ENCODE measurements around the gene TMSB4Y. TPM values are rescaled to one million over a fixed set of nuclear protein-coding genes. Genes with fewer than 3 reads are reported as not detected.
A peak's percentile ranks its signal among the peaks of the same experiment; 100 is the strongest.

The TMSB4Y gene
- total RNA-seq, 1 donor from 2014 or later: 1.6 TPM

DNA sequence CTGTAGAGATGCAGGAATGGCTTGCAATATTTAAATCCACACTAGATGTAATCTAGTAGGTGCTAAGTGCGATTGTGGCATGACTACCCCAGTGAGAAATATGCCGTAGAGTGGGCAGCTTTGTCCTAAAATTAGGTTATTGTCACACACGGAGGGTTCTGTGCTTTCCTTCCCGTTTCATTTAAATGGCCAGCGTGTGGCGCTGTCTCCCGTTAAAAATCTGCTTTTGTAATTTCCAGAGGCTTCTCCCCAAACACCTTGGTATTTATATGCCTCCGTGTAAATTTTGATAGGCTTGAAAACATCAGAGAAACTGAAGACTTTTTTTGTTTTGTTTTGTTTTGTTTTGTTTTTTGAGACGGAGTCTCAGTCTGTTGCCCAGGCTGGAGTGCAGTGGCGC lies 34.9 kb downstream of the TMSB4Y start:
- no peak overlapping the region for H3K4me3 Mint-ChIP-seq (ENCODE audit: unreplicated experiment)
- Histone ChIP-seq H4K20me1 (ENCODE audit: insufficient read depth, low read length) (no peaks in the 10 kb centered on the region), H3K9ac (ENCODE audit: low read length) (no peak overlapping the region), H3K4me2 (ENCODE audit: low read length) (no peak overlapping the region), H3K4me1 (ENCODE audit: insufficient read depth, low read length) (no peaks in the 10 kb centered on the region), H3K9me3 (ENCODE audit: insufficient read depth, low read depth, low read length) (no peaks in the 10 kb centered on the region), H2AFZ (ENCODE audit: low read depth, low read length) (no peak overlapping the region), H3K36me3 (ENCODE audit: insufficient read depth, low read length) (no peaks in the 10 kb centered on the region), H3K27ac (ENCODE audit: low read depth, low read length) (no peak overlapping the region), H3K27me3 (ENCODE audit: insufficient read depth, low read length) (no peaks in the 10 kb centered on the region), H3K79me2 (ENCODE audit: insufficient read depth, low read length) (no peaks in the 10 kb centered on the region), H3K4me3 (ENCODE audit: insufficient read depth, low read depth, low read length) (no peak overlapping the region)
- TF ChIP-seq EZH2 (IDR thresholded peaks at IDR 0.05; ENCODE audit: insufficient read depth, low read length): no peak
- TF ChIP-seq CTCF (IDR thresholded peaks at IDR 0.05; ENCODE audit: insufficient read depth, low read depth, low read length): peak; percentile 33
- H3K4me1 Mint-ChIP-seq (ENCODE audit: low read depth, unreplicated experiment): no peaks in the 10 kb centered on the region
- FAIRE-seq (no peak), DNase-seq (ENCODE audit: low read depth) (no peak)
- no peaks in the 10 kb centered on the region for H3K27me3 Mint-ChIP-seq (ENCODE audit: low read depth, unreplicated experiment)
- no peaks in the 10 kb centered on the region for H3K9me3 Mint-ChIP-seq (ENCODE audit: unreplicated experiment)
- H3K27ac Mint-ChIP-seq (ENCODE audit: unreplicated experiment): no peak overlapping the region
- no peaks in the 10 kb centered on the region for H3K36me3 Mint-ChIP-seq (ENCODE audit: low read depth, unreplicated experiment)

- peak overlapping the region; percentile 55 for H3K4me2 ChIP-seq (ENCODE audit: low read length)
- no peaks in the 10 kb centered on the region for H3K36me3 ChIP-seq (ENCODE audit: insufficient read depth, low read length)
- no peak overlapping the region for H2AFZ ChIP-seq (ENCODE audit: low read depth, low read length)
- no peaks in the 10 kb centered on the region for H3K79me2 ChIP-seq (ENCODE audit: insufficient read depth, low read length)
- Mint-ChIP-seq H3K27me3 (ENCODE audit: low read depth, unreplicated experiment) (peaks cover 7% of the 10 kb centered on the region), H3K9me3 (ENCODE audit: unreplicated experiment) (no peaks in the 10 kb centered on the region), H3K4me3 (ENCODE audit: unreplicated experiment) (peak overlapping the region; percentile 76), H3K4me1 (ENCODE audit: low read depth, unreplicated experiment) (peaks cover 3% of the 10 kb centered on the region), H3K27ac (ENCODE audit: unreplicated experiment) (no peak overlapping the region), H3K36me3 (ENCODE audit: low read depth, unreplicated experiment) (no peaks in the 10 kb centered on the region)
- H3K9ac ChIP-seq (ENCODE audit: low read length): no peak overlapping the region
- no peaks in the 10 kb centered on the region for H3K9me3 ChIP-seq (ENCODE audit: insufficient read depth, low read depth, low read length)
- no peak overlapping the region for H3K4me3 ChIP-seq (ENCODE audit: insufficient read depth, low read depth, low read length)
- DNase-seq (ENCODE audit: low read depth) (no peak), FAIRE-seq (no peak)
- H4K20me1 ChIP-seq (ENCODE audit: insufficient read depth, low read length): no peaks in the 10 kb centered on the region
- no peaks in the 10 kb centered on the region for H3K27me3 ChIP-seq (ENCODE audit: insufficient read depth, low read length)
- TF ChIP-seq CTCF (IDR thresholded peaks at IDR 0.05; ENCODE audit: insufficient read depth, low read depth, low read length): no peak
- TF ChIP-seq EZH2 (IDR thresholded peaks at IDR 0.05; ENCODE audit: insufficient read depth, low read length): no peak
- H3K4me1 ChIP-seq (ENCODE audit: insufficient read depth, low read length): no peaks in the 10 kb centered on the region
- H3K27ac ChIP-seq (ENCODE audit: low read depth, low read length): no peak overlapping the region
Observed at GRCh38 chrY:13751289-13752071, 47.8 kb downstream of the TMSB4Y start.

DNA sequence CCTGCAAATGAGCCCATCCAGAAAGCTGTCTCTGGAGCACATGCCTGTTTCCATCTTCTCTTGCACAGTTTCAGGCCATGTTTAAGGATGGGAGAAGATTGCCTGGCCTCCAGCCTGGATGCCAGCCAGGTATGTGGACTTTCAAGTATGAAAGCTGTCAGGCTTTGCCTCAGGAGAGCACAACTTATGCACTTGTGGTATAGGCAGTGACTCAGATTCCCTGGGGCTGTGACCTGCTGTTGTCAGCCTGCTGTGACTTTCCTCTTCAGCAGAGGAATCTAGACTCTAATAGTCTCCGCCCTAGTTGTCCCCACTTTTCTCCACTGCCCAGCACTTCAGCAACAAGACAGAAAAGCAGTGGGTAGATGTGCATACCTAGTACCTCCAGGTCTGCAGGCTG lies 51.0 kb downstream of the TMSB4Y start:
- H3K4me2 ChIP-seq (ENCODE audit: low read length): no peak overlapping the region
- peaks cover 7% of the 10 kb centered on the region for H3K27me3 Mint-ChIP-seq (ENCODE audit: low read depth, unreplicated experiment)
- no peak for FAIRE-seq
- no peaks in the 10 kb centered on the region for H3K36me3 ChIP-seq (ENCODE audit: insufficient read depth, low read length)
- H3K9me3 ChIP-seq (ENCODE audit: insufficient read depth, low read depth, low read length): no peaks in the 10 kb centered on the region
- no peak for TF ChIP-seq EZH2 (IDR thresholded peaks at IDR 0.05; ENCODE audit: insufficient read depth, low read length)
- no peak for TF ChIP-seq CTCF (IDR thresholded peaks at IDR 0.05; ENCODE audit: insufficient read depth, low read depth, low read length)
- DNase-seq (ENCODE audit: low read depth): no peak
- no peaks in the 10 kb centered on the region for H3K27me3 ChIP-seq (ENCODE audit: insufficient read depth, low read length)
- no peak overlapping the region for H2AFZ ChIP-seq (ENCODE audit: low read depth, low read length)
- no peaks in the 10 kb centered on the region for H4K20me1 ChIP-seq (ENCODE audit: insufficient read depth, low read length)
- H3K4me1 Mint-ChIP-seq (ENCODE audit: low read depth, unreplicated experiment): peaks cover 3% of the 10 kb centered on the region
- H3K4me3 Mint-ChIP-seq (ENCODE audit: unreplicated experiment): no peak overlapping the region
- H3K36me3 Mint-ChIP-seq (ENCODE audit: low read depth, unreplicated experiment): no peaks in the 10 kb centered on the region
- H3K79me2 ChIP-seq (ENCODE audit: insufficient read depth, low read length): no peaks in the 10 kb centered on the region
- H3K27ac Mint-ChIP-seq (ENCODE audit: unreplicated experiment): no peak overlapping the region
- H3K9me3 Mint-ChIP-seq (ENCODE audit: unreplicated experiment): no peaks in the 10 kb centered on the region
- no peak overlapping the region for H3K4me3 ChIP-seq (ENCODE audit: insufficient read depth, low read depth, low read length)
- no peak overlapping the region for H3K9ac ChIP-seq (ENCODE audit: low read length)
- no peaks in the 10 kb centered on the region for H3K4me1 ChIP-seq (ENCODE audit: insufficient read depth, low read length)
- no peak overlapping the region for H3K27ac ChIP-seq (ENCODE audit: low read depth, low read length)

All from astrocyte (in vitro differentiated cells and primary cell).